ENCODE measurements around the gene CKAP5.

Gene CKAP5

DNA sequence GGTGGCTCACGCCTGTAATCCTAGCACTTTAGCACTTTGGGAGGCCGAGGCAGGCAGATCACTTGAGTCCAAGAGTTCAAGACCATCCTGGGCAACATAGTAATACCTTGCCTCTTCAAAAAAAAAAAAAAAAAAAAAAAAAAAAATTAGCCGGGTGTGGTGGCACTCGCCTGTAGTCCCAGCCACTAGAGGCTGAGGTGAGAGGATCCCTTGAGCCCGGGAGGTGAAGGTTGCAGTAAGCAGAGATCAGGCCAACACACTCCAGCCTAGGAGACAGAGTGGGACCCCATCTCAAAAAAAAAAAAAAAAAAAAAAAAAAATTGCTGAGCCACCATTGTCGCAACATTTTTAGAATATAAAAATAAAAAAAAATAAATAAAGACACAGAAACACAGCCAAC lies 7.6 kb downstream of the CKAP5 start:
- peak overlapping the region; percentile 42 for H3K4me3 ChIP-seq (ENCODE audit: low read length, poor library complexity, severe bottlenecking)
- no peaks in the 10 kb centered on the region for H3K9me3 ChIP-seq (ENCODE audit: insufficient read depth, low read depth, low read length)
- no peak overlapping the region for H3K9ac ChIP-seq (ENCODE audit: low read depth, low read length, poor library complexity, severe bottlenecking)
- peaks cover 100% of the 10 kb centered on the region for H3K79me2 ChIP-seq (ENCODE audit: insufficient read depth, low read length)
- H3K27me3 ChIP-seq (ENCODE audit: insufficient read depth, low read length, poor library complexity, severe bottlenecking), result no peaks in the 10 kb centered on the region
- TF ChIP-seq EZH2phosphoT487 (IDR thresholded peaks at IDR 0.05; ENCODE audit: borderline replicate concordance), result no peak
- TF ChIP-seq, protein P1, sequence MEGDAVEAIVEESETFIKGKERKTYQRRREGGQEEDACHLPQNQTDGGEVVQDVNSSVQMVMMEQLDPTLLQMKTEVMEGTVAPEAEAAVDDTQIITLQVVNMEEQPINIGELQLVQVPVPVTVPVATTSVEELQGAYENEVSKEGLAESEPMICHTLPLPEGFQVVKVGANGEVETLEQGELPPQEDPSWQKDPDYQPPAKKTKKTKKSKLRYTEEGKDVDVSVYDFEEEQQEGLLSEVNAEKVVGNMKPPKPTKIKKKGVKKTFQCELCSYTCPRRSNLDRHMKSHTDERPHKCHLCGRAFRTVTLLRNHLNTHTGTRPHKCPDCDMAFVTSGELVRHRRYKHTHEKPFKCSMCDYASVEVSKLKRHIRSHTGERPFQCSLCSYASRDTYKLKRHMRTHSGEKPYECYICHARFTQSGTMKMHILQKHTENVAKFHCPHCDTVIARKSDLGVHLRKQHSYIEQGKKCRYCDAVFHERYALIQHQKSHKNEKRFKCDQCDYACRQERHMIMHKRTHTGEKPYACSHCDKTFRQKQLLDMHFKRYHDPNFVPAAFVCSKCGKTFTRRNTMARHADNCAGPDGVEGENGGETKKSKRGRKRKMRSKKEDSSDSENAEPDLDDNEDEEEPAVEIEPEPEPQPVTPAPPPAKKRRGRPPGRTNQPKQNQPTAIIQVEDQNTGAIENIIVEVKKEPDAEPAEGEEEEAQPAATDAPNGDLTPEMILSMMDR (conservative IDR thresholded peaks at IDR 0.05; ENCODE audit: low read length), result no peak
- H3F3A ChIP-seq (ENCODE audit: low read depth), result no peaks in the 10 kb centered on the region
- no peaks in the 10 kb centered on the region for H3K9me2 ChIP-seq (replicated peaks; ENCODE audit: low read depth, low read length)
- no peaks in the 10 kb centered on the region for H3K36me3 ChIP-seq (ENCODE audit: insufficient read depth, low read length)
- peaks cover 57% of the 10 kb centered on the region for H3K4me1 ChIP-seq (ENCODE audit: insufficient read depth, low read length, poor library complexity, severe bottlenecking)
- H3K4me2 ChIP-seq (ENCODE audit: low read depth, low read length, poor library complexity, severe bottlenecking), result peak overlapping the region; percentile 82
- no peak overlapping the region for H2AFZ ChIP-seq (ENCODE audit: low read length)
- peaks cover 76% of the 10 kb centered on the region for H4K20me1 ChIP-seq (ENCODE audit: insufficient read depth, low read length, poor library complexity, severe bottlenecking)

GRCh38 chr11:46837860-46838259 lies 8.2 kb downstream of the CKAP5 start:
- Histone ChIP-seq H3K4me1 (ENCODE audit: insufficient read depth, low read length, poor library complexity, severe bottlenecking) (peaks cover 51% of the 10 kb centered on the region), H3K27me3 (ENCODE audit: insufficient read depth, low read length, poor library complexity, severe bottlenecking) (no peaks in the 10 kb centered on the region), H2AFZ (ENCODE audit: low read length) (no peak overlapping the region), H3K4me3 (ENCODE audit: low read length, poor library complexity, severe bottlenecking) (peak overlapping the region; percentile 42), H3K4me2 (ENCODE audit: low read depth, low read length, poor library complexity, severe bottlenecking) (peak overlapping the region; percentile 82), H3K9me3 (ENCODE audit: insufficient read depth, low read depth, low read length) (no peaks in the 10 kb centered on the region), H3K9me2 (replicated peaks; ENCODE audit: low read depth, low read length) (no peaks in the 10 kb centered on the region), H3K9ac (ENCODE audit: low read depth, low read length, poor library complexity, severe bottlenecking) (no peak overlapping the region), H3K36me3 (ENCODE audit: insufficient read depth, low read length) (no peaks in the 10 kb centered on the region), H3F3A (ENCODE audit: low read depth) (no peaks in the 10 kb centered on the region), H4K20me1 (ENCODE audit: insufficient read depth, low read length, poor library complexity, severe bottlenecking) (peaks cover 75% of the 10 kb centered on the region), H3K79me2 (ENCODE audit: insufficient read depth, low read length) (peaks cover 99% of the 10 kb centered on the region)
- no peak for TF ChIP-seq EZH2phosphoT487 (IDR thresholded peaks at IDR 0.05; ENCODE audit: borderline replicate concordance)
- TF ChIP-seq, protein P1 (conservative IDR thresholded peaks at IDR 0.05; ENCODE audit: low read length), result no peak

DNA sequence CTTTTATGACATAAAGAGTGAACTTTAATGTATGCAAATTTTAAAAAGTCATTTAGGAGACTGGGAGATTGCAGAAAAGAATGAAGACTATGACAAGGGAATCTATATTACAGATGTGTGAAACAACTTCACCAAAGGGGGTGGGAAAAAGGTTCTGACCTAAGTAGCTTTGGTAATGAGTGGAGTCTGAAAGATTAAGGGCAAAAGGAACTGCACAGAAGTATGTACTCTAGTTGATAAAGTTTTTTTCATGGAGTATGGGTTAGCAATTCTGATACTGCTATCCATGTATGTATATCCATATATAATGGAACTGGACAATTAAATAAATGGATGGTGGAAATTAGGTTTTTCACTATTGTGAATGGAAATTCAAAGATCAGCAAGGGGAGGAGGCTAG lies 9.2 kb downstream of the CKAP5 start:
- peaks cover 99% of the 10 kb centered on the region for H3K79me2 ChIP-seq (ENCODE audit: insufficient read depth, low read length)
- H3F3A ChIP-seq (ENCODE audit: low read depth), result no peaks in the 10 kb centered on the region
- H3K4me2 ChIP-seq (ENCODE audit: low read depth, low read length, poor library complexity, severe bottlenecking), result peak overlapping the region; percentile 82
- H3K4me1 ChIP-seq (ENCODE audit: insufficient read depth, low read length, poor library complexity, severe bottlenecking), result peaks cover 47% of the 10 kb centered on the region
- H3K27me3 ChIP-seq (ENCODE audit: insufficient read depth, low read length, poor library complexity, severe bottlenecking), result no peaks in the 10 kb centered on the region
- H3K9ac ChIP-seq (ENCODE audit: low read depth, low read length, poor library complexity, severe bottlenecking), result no peak overlapping the region
- H3K36me3 ChIP-seq (ENCODE audit: insufficient read depth, low read length), result peaks cover 6% of the 10 kb centered on the region; the same call in 1 of the 2 replicates
- no peak overlapping the region for H2AFZ ChIP-seq (ENCODE audit: low read length)
- no peak overlapping the region for H3K4me3 ChIP-seq (ENCODE audit: low read length, poor library complexity, severe bottlenecking)
- no peaks in the 10 kb centered on the region for H3K9me3 ChIP-seq (ENCODE audit: insufficient read depth, low read depth, low read length)
- no peaks in the 10 kb centered on the region for H3K9me2 ChIP-seq (replicated peaks; ENCODE audit: low read depth, low read length)
- no peak for TF ChIP-seq EZH2phosphoT487 (IDR thresholded peaks at IDR 0.05; ENCODE audit: borderline replicate concordance)
- TF ChIP-seq, protein P1 (conservative IDR thresholded peaks at IDR 0.05; ENCODE audit: low read length), result no peak
- H4K20me1 ChIP-seq (ENCODE audit: insufficient read depth, low read length, poor library complexity, severe bottlenecking), result peaks cover 82% of the 10 kb centered on the region

Data from Loucy (cell line).